ENCODE results near the gene HOPX.
A peak's percentile ranks its signal among the peaks of the same experiment; 100 is the strongest.
"Not testable (repeated sequence)": the region's sequence is repeated elsewhere in the genome, so short reads cannot be mapped to it uniquely, and the experiment has no call there.

The HOPX gene

DNA sequence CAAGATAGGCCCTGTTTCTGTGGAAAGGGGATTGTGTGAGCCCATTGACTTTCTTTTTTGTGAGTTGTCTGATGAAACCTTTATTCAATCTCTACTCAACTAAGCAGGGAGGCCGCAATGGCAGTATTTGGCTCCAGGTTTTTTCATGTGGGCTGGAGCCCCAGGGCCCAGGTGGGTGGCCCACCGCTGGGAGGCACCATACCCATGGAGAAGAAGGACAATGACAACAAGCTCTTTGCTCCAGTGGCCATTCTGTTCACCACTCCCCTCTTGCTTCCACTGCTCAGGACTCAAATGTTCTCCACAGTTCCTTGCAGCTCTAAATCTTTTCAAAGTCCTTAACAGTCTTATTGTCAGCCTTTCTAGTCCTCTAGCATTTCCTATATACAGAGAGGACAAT is 54.1 kb downstream of the HOPX start:
- DNase-seq (ENCODE audit: low read depth): no peak

DNA sequence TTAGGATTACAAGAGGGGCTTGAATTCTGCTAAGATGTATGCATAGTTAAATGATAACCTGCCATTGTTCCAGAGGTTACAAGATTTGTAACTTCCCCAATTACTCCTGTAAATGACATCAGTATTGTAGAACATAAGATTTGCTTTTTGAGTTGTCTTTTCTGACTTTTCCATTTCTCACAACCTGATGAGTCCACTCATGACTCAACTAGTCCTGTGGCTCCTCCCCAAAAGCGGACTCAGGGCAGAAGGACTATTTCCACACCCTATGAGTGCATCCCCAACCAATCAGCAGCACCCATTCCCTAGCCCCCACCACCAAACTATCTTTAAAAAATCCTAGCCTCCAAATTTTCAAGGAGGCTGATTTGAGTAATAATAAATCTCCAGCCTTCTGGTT is 54.7 kb downstream of the HOPX start:
- no peak for DNase-seq (ENCODE audit: low read depth)

DNA sequence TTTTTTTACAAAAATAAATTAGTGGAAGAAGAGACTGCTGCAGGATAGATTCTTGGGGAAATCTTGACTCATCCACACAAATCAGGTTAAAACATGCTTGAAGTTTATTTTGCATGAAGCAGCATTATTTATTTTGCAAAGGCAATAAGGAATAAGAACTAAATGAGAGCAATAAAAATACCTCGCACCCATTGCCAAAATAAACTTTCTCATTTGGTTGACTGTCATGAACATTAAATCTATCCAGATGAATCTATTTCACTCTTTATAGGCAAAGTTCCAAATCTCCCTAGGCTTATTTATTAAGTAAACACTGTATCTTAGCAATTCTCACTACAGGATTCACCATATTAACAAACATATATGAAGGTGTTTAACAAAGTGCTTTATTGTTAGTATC is 58.9 kb downstream of the HOPX start:
- DNase-seq (ENCODE audit: low read depth): no peak

DNA sequence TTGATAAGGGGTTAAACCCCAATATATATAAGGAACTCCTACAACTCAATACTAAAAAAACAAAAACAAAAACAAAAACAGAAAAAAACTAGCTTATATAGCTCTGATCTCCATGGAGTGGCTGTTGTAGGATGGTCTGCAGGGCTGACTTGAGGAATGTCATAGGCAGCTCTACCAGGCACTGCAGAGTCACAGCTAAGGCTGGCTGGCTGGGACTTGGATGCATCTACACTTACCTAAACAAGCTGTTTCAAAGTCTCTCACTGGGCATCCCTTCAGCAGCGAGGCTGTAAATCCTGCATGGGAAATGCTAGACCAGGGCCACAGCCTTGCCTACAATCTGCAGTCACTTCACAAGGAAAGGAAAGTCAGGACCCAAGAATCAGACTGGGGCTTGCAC is 61.3 kb downstream of the HOPX start:
- DNase-seq (ENCODE audit: low read depth): no peak

DNA sequence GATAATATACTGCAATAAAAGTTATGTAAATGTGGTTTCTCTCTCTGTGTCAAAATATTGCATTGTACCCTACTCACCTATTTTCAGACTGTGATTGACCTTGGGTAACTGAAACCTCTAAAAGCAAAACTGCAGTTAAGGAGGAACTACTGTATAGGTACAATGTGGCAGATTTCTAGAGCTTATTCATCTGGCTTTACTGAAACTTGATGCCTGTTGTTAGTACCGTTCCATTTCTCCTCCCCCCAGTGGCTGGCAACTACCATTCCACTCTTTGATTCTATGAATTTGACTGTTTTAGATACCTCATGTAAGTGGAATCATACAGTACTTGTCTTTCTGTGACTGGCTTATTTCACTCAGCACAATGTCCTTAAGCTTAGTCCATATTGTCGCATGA is 61.9 kb downstream of the HOPX start:
- no peak for DNase-seq (ENCODE audit: low read depth)

DNA sequence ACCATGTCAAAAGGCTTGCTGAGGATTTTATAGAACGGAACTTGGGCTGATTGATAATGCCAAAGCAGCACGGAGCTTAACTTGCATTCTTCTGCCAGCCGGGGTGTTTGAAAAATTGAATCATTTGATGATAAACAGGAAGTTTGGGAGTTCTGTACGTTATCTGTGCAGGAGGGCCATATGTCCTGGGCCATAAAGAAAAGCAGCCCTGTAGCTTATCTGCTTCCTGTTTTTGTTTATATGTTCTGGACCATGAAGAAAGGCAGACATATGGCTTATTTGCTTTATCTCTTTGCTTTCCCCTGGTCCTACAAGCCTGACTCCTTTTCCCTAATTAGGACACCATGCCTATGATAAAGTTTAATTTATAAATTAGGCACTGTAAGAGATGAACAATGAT is 62.4 kb downstream of the HOPX start:
- DNase-seq (ENCODE audit: low read depth): no peak

DNA sequence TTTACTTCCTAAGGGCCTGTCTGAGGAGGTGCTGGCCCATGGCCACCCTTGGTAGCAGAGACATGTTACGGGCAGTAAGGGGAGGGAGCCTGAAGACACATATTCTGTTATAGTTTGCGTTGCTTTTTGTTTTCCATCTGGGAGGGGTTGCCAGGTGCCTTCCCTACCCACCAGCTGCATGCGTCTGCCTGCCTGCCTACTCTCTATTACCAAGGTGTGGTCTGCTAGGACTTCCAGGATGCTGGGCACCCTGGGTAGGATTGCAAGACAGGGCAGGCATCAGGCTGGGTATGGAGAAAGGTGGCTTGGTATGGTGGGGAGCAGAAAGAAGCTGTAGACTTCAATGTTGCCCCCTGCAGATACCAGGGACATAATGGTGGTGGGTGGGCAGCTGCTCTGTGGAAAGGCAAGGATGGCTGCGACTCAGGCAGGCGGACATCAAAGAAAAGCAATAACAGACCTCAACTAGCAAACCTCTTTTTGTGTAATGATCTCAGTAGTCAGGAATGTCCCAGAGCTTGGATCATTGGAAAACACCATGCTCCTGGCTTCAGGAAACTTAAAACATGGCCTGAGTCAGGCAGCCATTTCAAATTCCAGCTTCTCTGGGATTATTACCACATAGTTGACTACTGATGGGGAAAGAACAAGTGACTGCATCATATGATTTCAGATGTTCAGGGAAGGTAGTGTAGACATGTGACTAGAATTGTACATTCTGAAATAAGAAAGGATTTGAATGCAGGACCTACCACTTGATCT is 67.8 kb downstream of the HOPX start:
- peak; percentile 42 for DNase-seq (ENCODE audit: low read depth)

DNA sequence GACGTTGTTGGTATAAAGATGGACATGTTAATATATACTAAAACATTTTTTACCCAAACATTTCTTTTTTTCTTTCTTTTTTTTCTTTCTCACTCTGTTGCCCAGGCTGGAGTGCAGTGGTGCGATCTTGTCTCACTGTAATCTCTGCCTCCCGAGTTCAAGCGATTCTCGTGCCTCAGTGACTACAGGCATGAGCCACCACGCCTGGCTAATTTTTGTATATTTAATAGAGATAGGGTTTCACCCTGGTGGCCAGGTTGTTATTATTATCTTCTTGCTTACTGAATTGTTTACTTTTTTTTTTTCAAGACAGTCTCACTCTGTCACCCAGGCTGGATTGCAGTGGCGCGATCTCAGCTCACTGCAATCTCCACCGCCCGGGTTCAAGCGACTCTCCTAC is 68.8 kb downstream of the HOPX start:
- no peak for DNase-seq (ENCODE audit: low read depth)

DNA sequence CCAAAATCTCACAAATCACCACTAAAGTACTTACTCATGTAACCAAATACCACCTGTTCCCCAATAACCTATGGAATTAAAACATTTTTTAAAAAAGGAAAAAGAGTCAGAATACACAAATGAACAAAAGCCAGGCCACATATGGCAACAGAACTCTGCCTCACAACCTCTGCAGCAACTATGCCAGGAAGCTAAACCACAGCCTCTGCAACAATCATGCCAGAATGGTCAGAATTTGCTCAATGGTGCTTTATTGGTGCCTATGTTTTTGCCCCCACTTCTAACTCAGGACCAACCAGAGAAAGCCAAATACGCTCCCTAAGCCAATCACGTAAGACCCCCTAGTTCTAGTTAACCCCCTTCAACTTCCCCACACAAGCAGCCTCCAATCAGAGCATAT is 69.6 kb downstream of the HOPX start:
- DNase-seq (ENCODE audit: low read depth): no peak

DNA sequence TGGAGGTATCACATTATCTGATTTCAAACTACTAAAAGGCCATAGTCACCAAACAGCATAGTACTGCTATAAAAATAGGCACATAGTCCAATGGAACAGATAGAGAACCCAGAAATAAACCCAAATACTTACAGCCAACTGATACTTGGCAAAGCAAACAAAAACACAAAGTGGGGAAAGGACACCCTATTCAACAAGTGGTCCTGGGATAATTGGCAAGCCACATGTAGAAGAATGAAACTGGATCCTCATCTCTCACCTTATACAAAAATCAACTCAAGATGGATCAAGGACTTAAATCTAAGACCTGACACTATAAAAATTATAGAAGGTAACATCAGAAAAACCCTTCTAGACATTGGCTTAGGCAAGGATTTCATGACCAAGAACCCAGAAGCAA is 70.9 kb downstream of the HOPX start:
- DNase-seq (ENCODE audit: low read depth): not testable (repeated sequence)

DNA sequence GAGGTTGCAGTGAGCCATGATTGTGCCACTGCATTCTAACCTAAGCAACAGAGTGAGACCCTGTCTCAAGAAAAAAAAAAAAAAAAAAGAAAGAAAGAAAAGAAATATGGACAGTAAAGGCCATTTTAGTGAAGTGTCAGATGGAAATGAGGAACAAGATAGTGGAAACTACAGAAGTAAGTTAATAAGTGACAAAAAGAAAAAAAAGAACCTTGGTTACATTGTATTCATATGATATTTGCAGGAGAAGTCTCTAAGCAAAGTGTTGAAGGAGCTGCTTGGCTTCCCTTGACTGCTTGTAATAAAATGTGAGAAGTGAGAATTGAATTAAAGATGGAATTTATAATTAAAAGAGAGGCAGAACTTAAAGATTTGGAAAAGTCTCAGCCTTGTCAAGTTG is 73.2 kb downstream of the HOPX start:
- no peak for DNase-seq (ENCODE audit: low read depth)

DNA sequence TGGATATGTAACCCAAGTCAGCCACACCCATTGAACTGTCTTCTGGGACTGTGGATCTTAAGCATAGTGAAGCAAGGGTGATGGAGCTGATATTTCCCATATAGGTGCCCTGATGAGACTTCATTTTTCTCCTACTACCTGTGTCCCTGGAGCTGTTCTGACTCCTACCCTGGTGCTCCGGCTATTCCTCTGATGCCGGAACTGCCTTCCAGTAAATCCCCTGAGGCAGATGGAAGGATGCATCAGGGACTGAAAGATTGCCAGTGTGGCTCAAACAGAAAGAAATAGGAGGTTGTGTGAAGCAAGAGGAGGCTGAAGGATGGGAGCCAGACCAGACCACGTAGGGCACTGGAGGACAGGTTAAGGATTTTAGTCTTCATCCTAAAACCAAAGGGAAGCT is 74.7 kb downstream of the HOPX start:
- no peak for DNase-seq (ENCODE audit: low read depth)

DNA sequence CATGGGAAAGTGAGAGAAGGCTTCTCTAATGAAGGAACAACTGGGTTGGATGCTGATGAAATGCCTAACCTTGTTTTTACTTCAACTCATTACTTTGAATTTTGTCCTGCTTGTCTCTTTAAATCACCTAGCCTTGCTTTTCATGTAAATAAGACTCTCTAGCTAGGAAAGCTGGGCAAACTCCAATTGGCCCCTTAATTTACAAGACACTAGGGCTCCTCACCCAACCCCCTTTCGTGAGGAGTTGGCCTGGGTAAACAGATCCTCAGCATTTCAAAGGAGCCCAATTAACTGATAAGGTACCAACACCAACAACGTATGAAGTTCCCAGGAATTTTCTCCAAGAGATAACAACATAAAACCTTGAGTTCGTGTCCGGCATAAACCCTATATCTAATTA is 75.6 kb downstream of the HOPX start:
- not testable (repeated sequence) for DNase-seq (ENCODE audit: low read depth)

DNA sequence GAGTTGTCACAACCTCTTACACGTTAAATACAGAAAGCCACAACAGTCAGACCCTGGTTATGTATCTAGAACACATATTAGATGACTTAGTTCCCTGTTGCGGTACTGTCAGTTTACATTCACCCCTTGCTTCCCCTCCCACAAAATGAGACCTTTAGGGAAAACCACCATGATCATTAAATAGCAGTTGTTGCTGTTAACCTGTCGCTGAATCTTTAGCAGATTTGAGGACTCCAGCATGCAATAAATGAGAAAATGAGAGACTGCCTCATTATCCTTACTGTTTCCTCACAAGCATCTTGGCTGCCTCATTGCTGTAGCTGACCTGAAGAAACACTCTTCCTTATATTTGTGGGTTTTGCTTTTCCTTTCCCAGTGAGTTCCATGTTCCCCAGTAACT is 77.8 kb downstream of the HOPX start:
- no peak for DNase-seq (ENCODE audit: low read depth)
